ENCODE measurements around the gene AUTS2.

Gene AUTS2

GRCh38 chr7:70098905-70099672 lies 500.8 kb downstream of the AUTS2 start:
- no peak for DNase-seq

GRCh38 chr7:70104243-70104642 lies 506.0 kb downstream of the AUTS2 start:
- DNase-seq = no peak

- no peak for DNase-seq
Observed at GRCh38 chr7:70113078-70113477, 514.8 kb downstream of the AUTS2 start.

GRCh38 chr7:70113536-70113935 lies 515.3 kb downstream of the AUTS2 start:
- DNase-seq = no peak

GRCh38 chr7:70114806-70115205 lies 516.5 kb downstream of the AUTS2 start:
- DNase-seq = no peak

GRCh38 chr7:70116244-70116643 lies 518.0 kb downstream of the AUTS2 start:
- DNase-seq = no peak

GRCh38 chr7:70116867-70117266 lies 518.6 kb downstream of the AUTS2 start:
- DNase-seq = no peak

GRCh38 chr7:70120851-70121250 lies 522.6 kb downstream of the AUTS2 start:
- no peak for DNase-seq

GRCh38 chr7:70131817-70132216 lies 533.5 kb downstream of the AUTS2 start:
- DNase-seq = no peak

- DNase-seq = no peak
Observed at GRCh38 chr7:70132226-70132851, 534.1 kb downstream of the AUTS2 start.

- no peak for DNase-seq
Observed at GRCh38 chr7:70132852-70133690, 534.8 kb downstream of the AUTS2 start.

- DNase-seq = no peak
Observed at GRCh38 chr7:70134029-70134770, 535.9 kb downstream of the AUTS2 start.

GRCh38 chr7:70135656-70136055 lies 537.4 kb downstream of the AUTS2 start:
- no peak for DNase-seq

- DNase-seq = no peak
Observed at GRCh38 chr7:70137126-70137525, 538.9 kb downstream of the AUTS2 start.

- DNase-seq = no peak
Observed at GRCh38 chr7:70142247-70142932, 544.1 kb downstream of the AUTS2 start.

GRCh38 chr7:70143075-70144044 lies 545.1 kb downstream of the AUTS2 start:
- no peak for DNase-seq

- DNase-seq = no peak
Observed at GRCh38 chr7:70148997-70149396, 550.7 kb downstream of the AUTS2 start.

- no peak for DNase-seq
Observed at GRCh38 chr7:70152313-70152712, 554.0 kb downstream of the AUTS2 start.

- DNase-seq = no peak
Observed at GRCh38 chr7:70153933-70154332, 555.7 kb downstream of the AUTS2 start.

GRCh38 chr7:70154521-70155180 lies 556.4 kb downstream of the AUTS2 start:
- no peak for DNase-seq

- no peak for DNase-seq
Observed at GRCh38 chr7:70156057-70156456, 557.8 kb downstream of the AUTS2 start.

Measured in activated T-cell treated with anti-CD3 and anti-CD28 coated beads, Interleukin-2, amount 50 U/mL, for 48 hours (primary cell).